Activated CD8-positive, alpha-beta T cell treated with anti-CD3 and anti-CD28 coated beads, Interleukin-2, amount 10 ng/mL, durations not matched to agents 7 days and 5 days (primary cell): ENCODE measurements around the gene TERT. TPM values are rescaled to one million over a fixed set of nuclear protein-coding genes. Genes with fewer than 3 reads are reported as not detected.
"Not testable (repeated sequence)": the region's sequence is repeated elsewhere in the genome, so short reads cannot be mapped to it uniquely, and the experiment has no call there.

Source experiments
- ATAC-seq: fragments of 150-1000 bp; cut with Tn5 transposase; one replicate; pipeline ENCODE4 v1.10.0; 2021; ENCODE audit warnings: moderate library complexity
- CTCF ChIA-PET: fragments of 350-600 bp; sonication (Branson Sonifier 250); formaldehyde crosslinking; loops from one replicate; lab custom pipeline; 2021; ENCODE audit warnings: antibody characterized with exemption; lab: Charles Lee
- POLR2A ChIA-PET: fragments of 350-600 bp; sonication (Branson Sonifier 250); formaldehyde crosslinking; loops from one replicate; lab custom pipeline; 2021; ENCODE audit warnings: antibody characterized with exemption; lab: Charles Lee
- DNase-seq: peaks from one replicate; pipeline ENCODE4 v3.0.0-alpha.2; 2020
- H3K27ac Mint-ChIP-seq: one replicate; pipeline ENCODE4 v1.8.0; 2021; ENCODE audit warnings: mild to moderate bottlenecking, mixed read lengths
- H3K27me3 Mint-ChIP-seq: one replicate; pipeline ENCODE4 v1.8.0; 2021; ENCODE audit warnings: low read depth, mixed read lengths
- H3K36me3 Mint-ChIP-seq: one replicate; pipeline ENCODE4 v1.8.0; 2021; ENCODE audit warnings: low read depth, mixed read lengths
- H3K4me1 Mint-ChIP-seq: one replicate; pipeline ENCODE4 v1.8.0; 2021; ENCODE audit warnings: low read depth, mixed read lengths
- H3K4me3 Mint-ChIP-seq: one replicate; pipeline ENCODE4 v1.8.0; 2021; ENCODE audit warnings: mild to moderate bottlenecking, mixed read lengths
- H3K9me3 Mint-ChIP-seq: one replicate; pipeline ENCODE4 v1.8.0; 2022; ENCODE audit warnings: mixed read lengths; ENCODE audit not compliant: insufficient read depth
- total RNA-seq, 2 experiments: library from RNA; stranded (reverse); gene quantifications; one replicate each; pipeline ENCODE4 v1.2.3, GENCODE V29; 2021

The TERT gene
- total RNA-seq, 2 experiments from 2014 or later, result 0.29 to 0.44 TPM

GRCh38 chr5:1268666-1269065 lies 26.2 kb downstream of the TERT start:
- H3K27me3 Mint-ChIP-seq, result peaks cover 13% of the 10 kb centered on the region
- no peaks in the 10 kb centered on the region for H3K36me3 Mint-ChIP-seq
- peaks cover 15% of the 10 kb centered on the region for H3K4me1 Mint-ChIP-seq
- no peaks in the 10 kb centered on the region for H3K9me3 Mint-ChIP-seq
- ATAC-seq (peak; percentile 93), DNase-seq (peak; percentile 78)
- POLR2A ChIA-PET, result no interaction called here
- no peak overlapping the region for H3K27ac Mint-ChIP-seq
- CTCF ChIA-PET, result no interaction called here
- no peak overlapping the region for H3K4me3 Mint-ChIP-seq

GRCh38 chr5:1268056-1268455 lies 26.8 kb downstream of the TERT start:
- DNase-seq, result no peak
- no peaks in the 10 kb centered on the region for H3K36me3 Mint-ChIP-seq
- H3K4me3 Mint-ChIP-seq, result no peak overlapping the region
- no peak for ATAC-seq
- CTCF ChIA-PET, result no interaction called here
- no peaks in the 10 kb centered on the region for H3K9me3 Mint-ChIP-seq
- peaks cover 15% of the 10 kb centered on the region for H3K4me1 Mint-ChIP-seq
- POLR2A ChIA-PET, result no interaction called here
- peaks cover 13% of the 10 kb centered on the region for H3K27me3 Mint-ChIP-seq
- H3K27ac Mint-ChIP-seq, result no peak overlapping the region

DNA sequence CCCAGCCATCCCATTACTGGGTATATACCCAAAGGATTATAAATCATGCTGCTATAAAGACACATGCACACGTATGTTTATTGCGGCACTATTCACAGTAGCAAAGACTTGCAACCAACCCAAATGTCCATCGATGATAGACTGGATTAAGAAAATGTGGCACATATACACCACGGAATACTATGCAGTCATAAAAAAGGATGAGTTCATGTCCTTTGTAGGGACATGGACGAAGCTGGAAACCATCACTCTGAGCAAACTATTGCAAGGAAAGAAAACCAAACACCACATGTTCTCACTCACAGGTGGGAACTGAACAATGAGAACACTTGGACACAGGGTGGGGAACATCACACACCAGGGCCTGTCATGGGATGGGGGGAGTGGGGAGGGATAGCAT lies 27.4 kb downstream of the TERT start:
- CTCF ChIA-PET, POLR2A ChIA-PET, ATAC-seq, H3K36me3 Mint-ChIP-seq, H3K27ac Mint-ChIP-seq, H3K4me3 Mint-ChIP-seq, DNase-seq, H3K9me3 Mint-ChIP-seq: not testable (repeated sequence)
- H3K4me1 Mint-ChIP-seq, result peaks cover 15% of the 10 kb centered on the region
- H3K27me3 Mint-ChIP-seq, result peaks cover 17% of the 10 kb centered on the region

DNA sequence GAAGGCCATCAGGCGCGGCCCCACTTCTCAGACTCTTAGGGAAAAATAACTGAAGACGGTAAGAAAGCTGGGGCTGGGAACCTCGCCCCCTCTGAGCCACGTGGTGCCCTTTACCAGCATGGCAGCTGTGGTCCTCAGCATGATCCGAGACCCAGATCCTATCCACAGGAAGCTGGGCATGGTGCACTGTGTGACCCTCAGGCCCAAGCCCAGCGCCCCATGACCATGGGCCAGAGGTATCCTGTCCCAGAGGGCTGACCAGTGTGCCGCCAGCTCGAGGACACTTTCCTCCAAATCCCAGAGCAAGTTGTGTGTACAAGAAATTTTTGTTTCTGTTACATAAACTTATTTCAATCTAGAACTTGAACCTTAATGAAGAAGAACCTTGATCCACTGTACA lies 28.1 kb downstream of the TERT start:
- ATAC-seq, result no peak
- CTCF ChIA-PET, result interaction anchor here (1.0 kb wide), 1 partner anchor 114 kb away, joined by 3 read pairs; no protein-coding TSS in a partner anchor
- no peaks in the 10 kb centered on the region for H3K9me3 Mint-ChIP-seq

DNA sequence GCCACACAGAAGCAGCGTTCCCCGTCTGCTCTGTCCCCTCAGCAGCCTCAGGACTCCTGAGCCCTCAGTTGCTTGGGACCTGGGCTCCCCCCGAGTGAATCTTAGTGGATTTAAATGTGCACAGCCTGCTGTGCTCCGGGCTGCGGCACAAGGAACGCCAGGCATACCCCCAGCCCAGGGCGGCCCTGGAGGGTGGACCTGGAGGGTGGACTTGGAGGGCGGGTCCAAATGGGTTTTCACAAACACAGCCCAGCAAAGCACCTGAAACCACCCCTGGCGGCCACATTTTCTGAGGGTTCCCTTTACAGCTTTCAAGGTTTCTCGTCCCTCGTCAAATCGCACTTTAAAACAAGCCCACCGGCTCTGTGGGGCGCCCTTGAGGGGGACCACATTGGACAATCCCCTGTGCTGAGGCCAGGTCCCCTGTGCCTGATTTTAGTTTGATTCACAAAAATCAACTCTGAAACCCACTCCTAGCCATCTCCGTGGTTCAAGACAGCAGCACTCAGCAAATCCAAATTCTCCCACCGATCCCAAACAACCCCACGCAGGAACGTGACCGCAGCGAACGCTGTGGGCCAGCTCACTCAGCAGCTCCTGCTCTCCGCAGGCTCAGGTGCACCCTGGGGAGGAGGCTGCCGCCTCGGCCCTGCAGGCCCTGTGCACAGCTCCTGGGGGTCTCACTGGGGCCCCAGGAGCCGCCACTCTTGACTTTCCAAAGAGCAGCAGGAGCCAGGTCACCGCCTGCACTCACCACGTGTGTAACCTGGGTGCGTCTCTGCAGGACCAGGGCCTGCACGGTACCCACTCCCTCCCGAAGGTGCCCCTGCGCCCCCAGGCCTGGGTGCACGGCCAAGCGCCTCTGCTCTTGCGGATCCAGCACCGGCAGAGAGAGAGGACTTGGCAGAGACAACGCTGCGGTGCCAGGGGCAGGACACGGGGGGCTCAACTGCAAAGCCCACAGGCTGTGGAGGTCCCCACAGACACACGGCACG lies 29.1 kb downstream of the TERT start:
- POLR2A ChIA-PET, result interaction anchor here (0.6 kb wide), 1 partner anchor 411 kb away, joined by 4 read pairs; no protein-coding TSS in a partner anchor
- Mint-ChIP-seq H3K27ac (no peak overlapping the region), H3K36me3 (peaks cover 5% of the 10 kb centered on the region), H3K4me3 (no peak overlapping the region), H3K4me1 (peaks cover 15% of the 10 kb centered on the region), H3K9me3 (no peaks in the 10 kb centered on the region), H3K27me3 (peaks cover 28% of the 10 kb centered on the region)
- ATAC-seq (no peak), DNase-seq (no peak)
- CTCF ChIA-PET, result interaction anchor here (1.0 kb wide), 1 partner anchor 115 kb away, joined by 3 read pairs; no protein-coding TSS in a partner anchor

More for the DNA sequence above, 28.1 kb downstream of the TERT start:
- Mint-ChIP-seq H3K27ac (no peak overlapping the region), H3K4me3 (no peak overlapping the region), H3K4me1 (peaks cover 15% of the 10 kb centered on the region), H3K36me3 (peaks cover 5% of the 10 kb centered on the region), H3K27me3 (peaks cover 23% of the 10 kb centered on the region)
- no peak for DNase-seq
- POLR2A ChIA-PET, result no interaction called here

DNA sequence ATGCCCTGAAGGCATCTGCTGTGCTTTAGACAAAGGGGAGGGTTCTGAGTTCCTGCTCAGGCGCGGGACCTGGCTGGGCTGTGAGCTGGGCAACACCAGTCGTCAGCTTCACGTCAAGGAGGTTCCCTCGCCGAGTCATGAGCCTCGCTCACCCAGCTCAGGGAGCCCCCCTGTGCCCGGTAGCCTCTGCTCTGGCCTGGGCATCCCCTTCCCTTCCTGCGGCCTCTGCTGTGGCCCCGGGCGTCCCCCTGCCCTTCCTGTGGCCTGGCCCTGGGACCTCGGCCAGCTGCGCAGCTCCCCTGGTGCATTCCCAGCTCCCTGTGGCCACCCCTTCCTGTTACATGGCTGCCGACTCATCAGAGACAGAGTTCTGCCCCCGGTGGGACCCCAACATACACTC lies 29.8 kb downstream of the TERT start:
- Mint-ChIP-seq H3K4me3 (no peak overlapping the region), H3K27me3 (peaks cover 31% of the 10 kb centered on the region), H3K9me3 (no peaks in the 10 kb centered on the region), H3K27ac (no peak overlapping the region), H3K36me3 (peaks cover 5% of the 10 kb centered on the region), H3K4me1 (peaks cover 15% of the 10 kb centered on the region)
- ATAC-seq (no peak), DNase-seq (no peak)
- CTCF ChIA-PET, result no interaction called here
- POLR2A ChIA-PET, result interaction anchor here (0.6 kb wide), 1 partner anchor 410 kb away, joined by 4 read pairs; no protein-coding TSS in a partner anchor

GRCh38 chr5:1264211-1264610 lies 30.7 kb downstream of the TERT start:
- DNase-seq (no peak), ATAC-seq (no peak)
- Mint-ChIP-seq H3K36me3 (peaks cover 5% of the 10 kb centered on the region), H3K27ac (no peak overlapping the region), H3K27me3 (peaks cover 28% of the 10 kb centered on the region), H3K4me1 (peaks cover 12% of the 10 kb centered on the region), H3K9me3 (no peaks in the 10 kb centered on the region), H3K4me3 (no peak overlapping the region)
- POLR2A ChIA-PET, result no interaction called here
- CTCF ChIA-PET, result no interaction called here

- DNase-seq (no peak), ATAC-seq (no peak)
- Mint-ChIP-seq H3K9me3 (no peaks in the 10 kb centered on the region), H3K4me3 (no peak overlapping the region), H3K4me1 (no peaks in the 10 kb centered on the region), H3K36me3 (peaks cover 5% of the 10 kb centered on the region), H3K27me3 (peaks cover 28% of the 10 kb centered on the region), H3K27ac (no peak overlapping the region)
- ChIA-PET POLR2A (no interaction called here), CTCF (no interaction called here)
These were observed 32.5 kb downstream of the TERT start for GRCh38 chr5:1262381-1262780.

DNA sequence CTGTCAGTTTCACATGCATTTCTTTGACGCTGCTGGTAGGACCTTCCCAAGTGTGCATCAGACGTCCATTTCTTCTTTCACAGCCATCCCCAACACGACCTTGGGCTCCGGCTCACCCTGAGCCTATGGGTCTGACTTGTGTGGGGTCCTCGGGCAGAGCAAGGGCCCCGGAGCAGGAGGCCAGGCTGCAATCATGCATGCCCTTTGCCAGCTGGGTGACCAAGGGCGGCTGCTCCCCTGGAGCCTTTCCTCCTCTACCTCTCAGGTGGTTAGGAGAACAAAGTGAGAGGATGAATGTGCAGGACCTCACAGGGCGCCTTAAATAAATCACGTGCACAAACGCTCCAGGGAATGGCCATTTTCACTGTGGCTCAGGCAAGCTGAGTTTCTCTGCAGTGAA lies 33.2 kb downstream of the TERT start:
- no peak overlapping the region for H3K27ac Mint-ChIP-seq
- no peak for DNase-seq
- H3K4me1 Mint-ChIP-seq, result no peaks in the 10 kb centered on the region
- ChIA-PET POLR2A (no interaction called here), CTCF (no interaction called here)
- peaks cover 27% of the 10 kb centered on the region for H3K27me3 Mint-ChIP-seq
- H3K4me3 Mint-ChIP-seq, result no peak overlapping the region
- no peaks in the 10 kb centered on the region for H3K9me3 Mint-ChIP-seq
- H3K36me3 Mint-ChIP-seq, result peaks cover 5% of the 10 kb centered on the region
- ATAC-seq, result no peak

- Mint-ChIP-seq H3K9me3 (no peaks in the 10 kb centered on the region), H3K4me3 (no peak overlapping the region), H3K27ac (no peak overlapping the region), H3K4me1 (peaks cover 14% of the 10 kb centered on the region), H3K36me3 (peaks cover 5% of the 10 kb centered on the region), H3K27me3 (peaks cover 23% of the 10 kb centered on the region)
- ChIA-PET POLR2A (no interaction called here), CTCF (no interaction called here)
- DNase-seq, result no peak
- ATAC-seq, result no peak
These were observed 34.9 kb downstream of the TERT start for GRCh38 chr5:1259806-1260480.

GRCh38 chr5:1257841-1258240 lies 37.0 kb downstream of the TERT start:
- Mint-ChIP-seq H3K27ac (no peak overlapping the region), H3K27me3 (peaks cover 23% of the 10 kb centered on the region), H3K4me3 (no peak overlapping the region), H3K4me1 (peaks cover 20% of the 10 kb centered on the region), H3K36me3 (peaks cover 5% of the 10 kb centered on the region), H3K9me3 (no peaks in the 10 kb centered on the region)
- no peak for ATAC-seq
- ChIA-PET CTCF (no interaction called here), POLR2A (interaction anchor here (0.9 kb wide), 1 partner anchor 13 kb away, joined by 3 read pairs; no protein-coding TSS in a partner anchor)
- DNase-seq, result no peak

GRCh38 chr5:1257363-1257762 lies 37.5 kb downstream of the TERT start:
- H3K36me3 Mint-ChIP-seq, result peaks cover 1% of the 10 kb centered on the region
- H3K4me3 Mint-ChIP-seq, result no peak overlapping the region
- ATAC-seq (no peak), DNase-seq (no peak)
- peaks cover 19% of the 10 kb centered on the region for H3K27me3 Mint-ChIP-seq
- CTCF ChIA-PET, result no interaction called here
- no peak overlapping the region for H3K27ac Mint-ChIP-seq
- H3K9me3 Mint-ChIP-seq, result no peaks in the 10 kb centered on the region
- POLR2A ChIA-PET, result interaction anchor here (0.9 kb wide), 1 partner anchor 12 kb away, joined by 3 read pairs; no protein-coding TSS in a partner anchor
- H3K4me1 Mint-ChIP-seq, result peaks cover 20% of the 10 kb centered on the region
